ENCODE results near the gene FMN2. TPM values are rescaled to one million over a fixed set of nuclear protein-coding genes. Genes with fewer than 3 reads are reported as not detected.

FMN2 gene
- total and polyA plus RNA-seq, 4 donors = 0.14 to 2.7 (median 1.2) TPM

DNA sequence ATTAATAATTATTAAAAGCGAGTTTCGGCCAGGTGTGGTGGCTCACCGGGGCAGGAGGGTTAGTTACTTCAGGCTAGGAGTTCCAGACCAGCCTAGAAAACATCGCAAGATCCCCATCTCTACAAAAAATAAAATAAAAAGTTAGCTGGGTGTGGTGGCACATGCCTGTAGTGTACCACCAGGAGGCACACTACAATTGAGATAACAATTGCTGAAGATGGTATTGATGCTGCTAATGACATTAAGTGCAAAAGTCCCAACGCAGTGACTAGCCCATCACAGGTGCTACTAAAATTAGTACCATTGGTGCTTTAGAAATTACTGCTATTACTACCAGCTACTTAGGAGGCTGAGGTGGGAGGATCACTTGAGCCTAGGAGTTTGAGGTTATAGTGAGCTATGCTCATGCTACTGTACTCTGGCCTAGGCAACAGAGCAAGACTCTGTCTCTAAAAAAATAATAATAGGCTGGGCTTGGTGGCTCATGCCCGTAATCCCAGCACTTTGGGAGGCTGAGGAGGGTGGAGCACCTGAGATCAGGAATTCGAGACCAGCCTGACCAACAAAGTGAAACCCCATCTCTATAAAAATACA, 363.6 kb downstream of the FMN2 start:
- Histone ChIP-seq H3K9ac (ENCODE audit: insufficient read depth in 1 of 2, low read length in 2 of 2) (no peak overlapping the region), H3K4me3 (no peak overlapping the region), H3K27ac (ENCODE audit: low read depth in 1 of 2, low read length in 1 of 2) (no peak overlapping the region), H3K36me3 (ENCODE audit: control insufficient read depth in 4 of 4, insufficient read depth in 4 of 4, low read length in 4 of 4) (no peaks in the 10 kb centered on the region), H3K9me3 (ENCODE audit: control insufficient read depth in 4 of 4, insufficient read depth in 3 of 4, low read length in 3 of 4) (no peaks in the 10 kb centered on the region), H3K4me1 (ENCODE audit: control insufficient read depth in 5 of 5, insufficient read depth in 5 of 5, low read length in 5 of 5) (no peaks in the 10 kb centered on the region), H3K27me3 (ENCODE audit: control insufficient read depth in 3 of 3, insufficient read depth in 3 of 3, low read length in 2 of 3) (no peaks in the 10 kb centered on the region)
- TF ChIP-seq, protein P1, sequence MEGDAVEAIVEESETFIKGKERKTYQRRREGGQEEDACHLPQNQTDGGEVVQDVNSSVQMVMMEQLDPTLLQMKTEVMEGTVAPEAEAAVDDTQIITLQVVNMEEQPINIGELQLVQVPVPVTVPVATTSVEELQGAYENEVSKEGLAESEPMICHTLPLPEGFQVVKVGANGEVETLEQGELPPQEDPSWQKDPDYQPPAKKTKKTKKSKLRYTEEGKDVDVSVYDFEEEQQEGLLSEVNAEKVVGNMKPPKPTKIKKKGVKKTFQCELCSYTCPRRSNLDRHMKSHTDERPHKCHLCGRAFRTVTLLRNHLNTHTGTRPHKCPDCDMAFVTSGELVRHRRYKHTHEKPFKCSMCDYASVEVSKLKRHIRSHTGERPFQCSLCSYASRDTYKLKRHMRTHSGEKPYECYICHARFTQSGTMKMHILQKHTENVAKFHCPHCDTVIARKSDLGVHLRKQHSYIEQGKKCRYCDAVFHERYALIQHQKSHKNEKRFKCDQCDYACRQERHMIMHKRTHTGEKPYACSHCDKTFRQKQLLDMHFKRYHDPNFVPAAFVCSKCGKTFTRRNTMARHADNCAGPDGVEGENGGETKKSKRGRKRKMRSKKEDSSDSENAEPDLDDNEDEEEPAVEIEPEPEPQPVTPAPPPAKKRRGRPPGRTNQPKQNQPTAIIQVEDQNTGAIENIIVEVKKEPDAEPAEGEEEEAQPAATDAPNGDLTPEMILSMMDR (IDR thresholded peaks at IDR 0.05; ENCODE audit: control extremely low read depth, extremely low read depth) = no peak
- DNase-seq = no peak
- WGBS, 2 donors = 63 to 71% methylated on average over 7 of the region's 7 CpGs
- no peak for ATAC-seq (ENCODE audit: insufficient read depth, low FRiP score)

DNA sequence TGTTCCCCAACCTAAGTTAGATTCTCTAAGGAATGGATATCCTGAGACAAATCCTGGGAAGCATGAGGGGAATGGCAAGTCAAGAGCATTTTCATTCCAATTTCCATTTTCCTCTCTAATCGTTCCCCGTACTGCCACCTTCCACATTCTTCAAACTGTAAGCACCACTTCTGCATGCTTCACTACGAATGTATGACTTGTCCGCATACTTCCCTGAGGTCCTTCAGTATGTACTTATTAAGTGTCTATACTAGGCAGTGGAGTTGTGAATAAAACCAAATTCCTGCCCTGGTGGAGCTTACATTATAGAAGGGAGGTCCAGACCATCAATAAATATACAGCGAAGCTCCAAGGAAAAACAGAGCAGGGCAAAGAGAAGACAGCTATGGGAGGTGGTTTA, 365.5 kb downstream of the FMN2 start:
- DNase-seq (no peak), ATAC-seq (ENCODE audit: insufficient read depth, low FRiP score) (no peak)
- TF ChIP-seq, protein P1 (IDR thresholded peaks at IDR 0.05; ENCODE audit: control extremely low read depth, extremely low read depth) = no peak
- no peaks in the 10 kb centered on the region for H3K9me3 ChIP-seq (ENCODE audit: control insufficient read depth in 4 of 4, insufficient read depth in 3 of 4, low read length in 3 of 4)
- no peaks in the 10 kb centered on the region for H3K4me1 ChIP-seq (ENCODE audit: control insufficient read depth in 5 of 5, insufficient read depth in 5 of 5, low read length in 5 of 5)
- H3K27me3 ChIP-seq (ENCODE audit: control insufficient read depth in 3 of 3, insufficient read depth in 3 of 3, low read length in 2 of 3) = no peaks in the 10 kb centered on the region
- WGBS, 2 donors = 71 to 77% methylated on average over 5 of the region's 5 CpGs
- no peak overlapping the region for H3K9ac ChIP-seq (ENCODE audit: insufficient read depth in 1 of 2, low read length in 2 of 2)
- H3K27ac ChIP-seq (ENCODE audit: low read depth in 1 of 2, low read length in 1 of 2) = no peak overlapping the region
- H3K36me3 ChIP-seq (ENCODE audit: control insufficient read depth in 4 of 4, insufficient read depth in 4 of 4, low read length in 4 of 4) = no peaks in the 10 kb centered on the region
- H3K4me3 ChIP-seq = no peak overlapping the region

DNA sequence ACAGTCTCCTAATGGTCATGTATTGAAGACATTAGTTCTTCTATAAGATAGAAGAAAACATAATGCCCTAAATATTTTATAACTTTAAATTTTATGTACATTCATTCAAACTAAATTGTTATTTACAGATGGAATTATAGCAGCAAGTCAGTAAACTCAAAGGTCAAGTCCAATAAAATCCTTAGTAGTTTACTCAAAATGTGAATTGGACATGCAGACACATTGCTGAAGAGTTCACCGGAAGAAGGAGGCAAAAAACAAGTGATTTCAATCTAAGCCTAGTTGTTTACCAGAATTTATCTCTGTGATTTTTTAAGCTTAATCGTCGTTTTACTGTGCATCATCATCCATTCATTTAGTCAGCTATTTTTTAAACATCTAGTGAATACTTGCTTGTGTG, 370.6 kb downstream of the FMN2 start:
- ATAC-seq (ENCODE audit: insufficient read depth, low FRiP score) = no peak
- Histone ChIP-seq H3K27me3 (ENCODE audit: control insufficient read depth in 3 of 3, insufficient read depth in 3 of 3, low read length in 2 of 3) (no peaks in the 10 kb centered on the region), H3K9me3 (ENCODE audit: control insufficient read depth in 4 of 4, insufficient read depth in 3 of 4, low read length in 3 of 4) (no peaks in the 10 kb centered on the region), H3K4me3 (no peak overlapping the region), H3K4me1 (ENCODE audit: control insufficient read depth in 5 of 5, insufficient read depth in 5 of 5, low read length in 5 of 5) (peaks cover 0 to 14% (median 3%) of the 10 kb centered on the region in 5 donors), H3K9ac (ENCODE audit: insufficient read depth in 1 of 2, low read length in 2 of 2) (no peak overlapping the region), H3K36me3 (ENCODE audit: control insufficient read depth in 4 of 4, insufficient read depth in 4 of 4, low read length in 4 of 4) (no peaks in the 10 kb centered on the region), H3K27ac (ENCODE audit: low read depth in 1 of 2, low read length in 1 of 2) (no peak overlapping the region)
- TF ChIP-seq, protein P1 (IDR thresholded peaks at IDR 0.05; ENCODE audit: control extremely low read depth, extremely low read depth) = no peak
- no peak for DNase-seq
- WGBS, 2 donors = 73 to 90% methylated on average over 3 of the region's 3 CpGs
